Fibroblast of skin of abdomen (primary cell): ENCODE results near the gene COL20A1.
"Not testable (repeated sequence)": the region's sequence is repeated elsewhere in the genome, so short reads cannot be mapped to it uniquely, and the experiment has no call there.

Source experiments
- DNase-seq: peaks from one replicate; pipeline ENCODE4 v3.0.0-alpha.2; 2013

COL20A1 gene

GRCh38 chr20:63291811-63292210, 1.2 kb upstream of the COL20A1 start:
- no peak for DNase-seq

GRCh38 chr20:63292292-63292701, 689 bp upstream of the COL20A1 start:
- DNase-seq, result no peak

- no peak for DNase-seq
These were observed 470 bp downstream of the COL20A1 start for GRCh38 chr20:63293456-63293855.

- no peak for DNase-seq
These were observed 1.0 kb downstream of the COL20A1 start for GRCh38 chr20:63293871-63294535.

- DNase-seq, result no peak
These were observed 1.5 kb downstream of the COL20A1 start for GRCh38 chr20:63294536-63294900.

- DNase-seq, result no peak
These were observed 2.0 kb downstream of the COL20A1 start for GRCh38 chr20:63295018-63295417.

- DNase-seq, result no peak
These were observed 2.4 kb downstream of the COL20A1 start for GRCh38 chr20:63295422-63295821.

GRCh38 chr20:63295846-63296245, 2.9 kb downstream of the COL20A1 start:
- no peak for DNase-seq

GRCh38 chr20:63296531-63297299, 3.7 kb downstream of the COL20A1 start:
- DNase-seq, result no peak

- no peak for DNase-seq
These were observed 4.4 kb downstream of the COL20A1 start for GRCh38 chr20:63297371-63297781.

GRCh38 chr20:63297796-63298572, 5.0 kb downstream of the COL20A1 start:
- no peak for DNase-seq

GRCh38 chr20:63298731-63299312, 5.8 kb downstream of the COL20A1 start:
- DNase-seq, result no peak

GRCh38 chr20:63301671-63302070, 8.7 kb downstream of the COL20A1 start:
- no peak for DNase-seq

- no peak for DNase-seq
These were observed 10.2 kb downstream of the COL20A1 start for GRCh38 chr20:63303095-63303666.

GRCh38 chr20:63305393-63305792, 12.4 kb downstream of the COL20A1 start:
- DNase-seq, result no peak

- DNase-seq, result not testable (repeated sequence)
These were observed 13.1 kb downstream of the COL20A1 start for GRCh38 chr20:63305933-63306672.

- no peak for DNase-seq
These were observed 13.9 kb downstream of the COL20A1 start for GRCh38 chr20:63306673-63307537.

GRCh38 chr20:63307538-63308217, 14.7 kb downstream of the COL20A1 start:
- no peak for DNase-seq

- no peak for DNase-seq
These were observed 15.4 kb downstream of the COL20A1 start for GRCh38 chr20:63308218-63308911.
